HG03095 (cell line): ENCODE data around the gene RPUSD1.
"Not testable (repeated sequence)": the region's sequence is repeated elsewhere in the genome, so short reads cannot be mapped to it uniquely, and the experiment has no call there.

Experiments
- ATAC-seq: cut with Tn5 transposase; IDR thresholded peaks from one replicate; pipeline ENCODE4 v1.9.1; 2021; ENCODE audit warnings: moderate library complexity; ENCODE audit not compliant: unreplicated experiment

Gene RPUSD1

DNA sequence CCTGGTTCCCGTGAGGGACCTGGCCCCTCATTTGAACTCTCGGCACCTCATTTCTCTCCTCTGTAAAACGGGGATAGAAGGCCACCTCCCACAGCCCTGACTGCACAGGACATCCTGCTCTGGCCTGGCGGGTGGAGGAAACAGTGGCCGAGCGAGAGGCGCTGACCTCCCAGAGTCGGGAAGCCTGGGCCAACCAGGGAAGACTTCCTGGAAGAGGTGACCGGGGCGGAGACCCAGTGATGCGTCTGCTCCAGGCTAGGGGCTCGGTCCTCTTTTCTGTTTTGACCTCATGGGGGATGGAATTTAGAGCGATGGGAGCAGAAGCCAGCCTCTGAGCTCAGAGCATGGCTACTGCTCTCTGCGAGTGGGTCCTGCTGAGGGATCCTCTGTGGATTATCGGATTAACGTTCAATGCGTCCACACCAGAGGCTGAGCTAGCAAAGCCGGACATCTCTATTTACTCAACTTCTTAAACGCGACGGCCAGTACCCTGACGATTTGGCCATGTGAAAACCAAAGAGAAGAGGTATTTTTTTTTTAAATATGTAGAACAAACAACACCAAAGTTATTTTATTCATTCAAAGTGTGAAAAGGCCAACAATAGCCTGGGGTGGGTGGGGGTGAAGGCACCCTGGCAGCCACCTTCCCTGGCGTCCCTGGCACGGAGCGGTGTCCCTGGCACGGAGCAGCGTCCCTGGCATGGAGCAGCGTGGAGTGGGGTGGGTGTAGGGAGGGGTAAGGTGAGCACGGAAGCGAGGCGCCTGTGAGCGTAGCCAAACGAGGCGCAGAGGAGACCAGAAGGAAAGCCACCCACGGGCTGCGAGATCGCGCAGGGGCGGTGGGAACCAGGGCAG lies 36.8 kb downstream of the RPUSD1 start:
- ATAC-seq = no peak

DNA sequence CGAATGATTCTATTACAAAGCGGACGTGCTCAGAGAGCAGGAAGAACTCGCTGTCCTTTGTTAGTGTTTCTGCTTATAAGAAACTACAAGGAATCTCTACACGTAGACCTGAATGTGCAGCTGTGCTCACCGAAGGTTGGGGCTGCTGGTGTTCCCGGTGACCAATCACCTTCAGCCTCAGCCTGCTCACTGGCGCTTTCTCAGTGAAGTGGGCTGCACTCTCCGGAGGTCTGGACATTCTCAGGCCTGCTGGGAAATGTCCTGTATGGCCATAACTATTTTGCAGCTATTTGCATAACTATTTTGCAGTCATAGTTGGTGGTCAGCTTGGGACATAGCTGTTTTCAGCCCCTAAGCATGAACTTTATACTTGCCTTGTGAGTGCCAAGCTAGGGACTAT lies 37.7 kb downstream of the RPUSD1 start:
- no peak for ATAC-seq

DNA sequence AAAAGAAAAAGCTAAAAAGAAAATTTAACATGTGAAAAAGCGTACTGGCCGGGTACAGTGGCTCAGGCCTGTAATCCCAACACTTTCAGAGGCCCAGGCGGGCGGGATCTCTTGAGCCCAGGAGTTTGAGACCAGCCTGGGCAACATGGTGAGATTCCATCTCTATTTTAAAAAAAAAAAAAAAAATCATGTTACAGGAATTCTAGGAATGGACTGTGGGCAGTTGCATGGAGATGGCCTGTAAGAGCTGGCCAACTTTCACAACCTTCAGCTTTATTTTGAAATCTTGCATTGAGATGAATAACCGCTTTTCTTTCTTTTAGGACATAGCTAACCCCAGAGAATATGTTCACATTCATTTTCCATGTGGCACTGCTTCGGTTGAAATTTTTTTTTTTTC lies 39.2 kb downstream of the RPUSD1 start:
- no peak for ATAC-seq

DNA sequence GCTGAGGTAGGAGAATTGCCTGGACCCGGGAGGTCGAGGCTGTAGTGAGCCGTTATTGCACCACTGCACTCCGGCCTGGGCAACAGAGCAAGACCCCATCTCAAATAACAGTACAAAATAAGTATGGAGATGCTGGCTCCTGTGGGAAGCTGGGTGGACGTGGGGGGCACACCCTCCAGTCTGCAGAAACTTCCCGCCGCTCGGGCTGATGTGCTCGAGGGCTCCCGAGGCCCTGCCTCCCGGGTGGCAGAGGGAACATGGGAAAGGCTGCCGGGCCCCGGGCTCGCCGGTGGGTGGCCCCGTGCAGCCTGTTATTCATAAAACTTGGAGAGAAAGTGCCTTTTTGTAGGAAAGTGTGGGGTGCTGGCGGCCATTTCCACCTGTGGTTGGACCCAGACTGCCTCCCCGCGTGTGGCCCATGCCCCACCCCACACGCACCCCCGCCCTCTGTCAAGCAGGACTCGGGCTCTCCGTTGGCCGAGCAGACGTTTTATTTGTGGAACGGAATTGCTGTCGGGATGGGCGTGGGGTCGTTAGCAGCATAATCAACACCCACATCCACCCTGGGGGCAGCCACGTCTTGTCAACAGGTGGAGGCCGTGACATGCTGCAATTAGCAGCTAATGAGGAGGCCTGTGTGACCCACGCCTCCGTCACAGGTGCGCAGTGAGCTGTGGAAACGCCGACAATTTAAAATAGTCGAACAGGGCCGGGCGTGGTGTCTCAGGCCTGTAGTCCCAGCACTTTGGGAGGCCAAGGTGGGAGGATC lies 40.0 kb downstream of the RPUSD1 start:
- no peak for ATAC-seq

DNA sequence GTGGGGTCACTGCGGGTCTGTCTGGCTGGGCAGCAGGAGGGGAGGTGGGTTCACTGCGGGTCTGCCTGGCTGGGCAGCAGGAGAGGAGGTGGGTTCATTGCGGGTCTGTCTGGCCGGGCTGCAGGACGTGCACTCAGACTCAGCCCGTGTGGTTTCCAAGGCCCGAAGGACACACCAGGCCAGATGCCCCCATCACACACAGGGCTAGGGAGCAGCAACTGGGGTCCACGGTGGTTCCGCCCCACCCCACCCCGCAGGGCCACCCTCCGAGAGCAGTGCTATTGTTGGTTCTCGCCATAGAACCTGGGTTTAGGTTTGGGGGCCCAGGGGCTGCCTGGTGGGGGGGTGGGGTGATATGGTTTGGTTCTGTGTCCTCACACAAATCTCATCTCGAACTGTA lies 41.5 kb downstream of the RPUSD1 start:
- ATAC-seq = no peak

DNA sequence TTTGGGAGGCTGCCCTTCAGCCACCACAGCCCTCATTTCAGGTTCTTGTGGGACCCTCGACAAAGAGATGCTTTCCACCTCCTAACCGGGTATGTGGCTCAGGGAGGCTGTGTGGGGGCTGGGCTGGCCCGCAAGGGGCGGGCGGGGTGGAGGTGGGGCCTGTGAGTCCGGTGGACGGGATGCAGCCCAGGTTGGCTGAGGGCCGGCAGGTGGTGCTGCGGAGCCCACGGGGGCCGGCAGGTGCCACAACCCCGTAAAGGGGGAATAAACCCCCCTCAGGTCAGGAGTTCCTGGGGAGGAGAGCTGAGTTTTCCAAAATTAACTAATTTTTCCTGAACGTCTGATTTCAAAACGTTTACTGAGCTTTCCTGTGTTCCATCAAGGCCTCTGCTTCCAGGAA lies 42.4 kb downstream of the RPUSD1 start:
- ATAC-seq = no peak

DNA sequence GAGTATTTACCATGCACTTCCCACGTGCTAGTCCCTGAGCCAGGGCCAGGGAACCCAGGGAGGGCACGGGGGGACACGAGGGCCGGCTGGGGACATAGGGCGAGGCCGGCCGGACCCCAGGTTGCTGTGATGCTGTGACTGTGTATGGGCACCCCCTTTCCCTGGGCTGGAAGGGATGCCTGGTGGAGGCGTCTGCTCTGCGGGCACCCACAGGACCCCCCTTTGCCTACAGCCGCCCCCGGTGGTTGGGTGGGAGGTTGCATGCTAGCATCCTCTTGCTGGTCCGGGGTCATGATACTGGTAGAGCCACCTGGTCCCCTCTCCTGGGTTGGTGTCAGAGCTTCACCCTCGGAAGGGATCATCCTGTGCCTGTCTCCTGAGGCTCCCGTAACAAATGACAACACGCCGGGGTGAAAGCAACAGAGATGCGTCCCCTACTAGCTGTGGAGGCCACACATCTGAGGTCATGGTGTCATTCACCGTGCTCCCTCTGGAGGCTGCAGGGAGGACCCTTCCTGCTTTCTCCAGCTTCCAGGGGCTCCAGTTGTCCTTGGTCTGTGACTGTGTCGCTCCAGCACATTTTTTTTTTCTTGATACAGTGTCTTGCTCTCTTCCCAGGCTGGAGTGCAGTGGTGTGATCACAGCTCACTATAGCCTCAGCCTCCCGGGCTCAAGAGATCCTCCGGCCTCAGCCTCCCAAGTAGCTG lies 44.2 kb downstream of the RPUSD1 start:
- no peak for ATAC-seq

DNA sequence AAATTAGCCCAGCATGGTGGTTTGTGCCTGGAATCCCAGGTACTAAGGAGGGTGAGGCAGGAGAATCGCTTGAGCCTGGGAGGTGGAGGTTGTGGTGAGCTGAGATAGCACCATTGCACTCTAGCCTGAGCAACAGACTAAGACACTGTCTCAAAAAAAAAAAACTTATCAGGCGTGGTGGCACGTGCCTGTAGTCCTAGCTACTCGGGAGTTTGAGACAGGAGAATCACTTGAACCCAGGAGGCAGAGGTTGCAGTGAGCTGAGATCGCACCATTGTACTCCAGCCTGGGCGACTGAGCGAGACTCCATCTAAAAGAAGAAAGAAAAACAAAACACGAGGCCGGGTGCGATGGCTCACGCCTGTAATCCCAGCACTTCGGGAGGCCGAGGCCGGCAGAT lies 45.3 kb downstream of the RPUSD1 start:
- not testable (repeated sequence) for ATAC-seq

DNA sequence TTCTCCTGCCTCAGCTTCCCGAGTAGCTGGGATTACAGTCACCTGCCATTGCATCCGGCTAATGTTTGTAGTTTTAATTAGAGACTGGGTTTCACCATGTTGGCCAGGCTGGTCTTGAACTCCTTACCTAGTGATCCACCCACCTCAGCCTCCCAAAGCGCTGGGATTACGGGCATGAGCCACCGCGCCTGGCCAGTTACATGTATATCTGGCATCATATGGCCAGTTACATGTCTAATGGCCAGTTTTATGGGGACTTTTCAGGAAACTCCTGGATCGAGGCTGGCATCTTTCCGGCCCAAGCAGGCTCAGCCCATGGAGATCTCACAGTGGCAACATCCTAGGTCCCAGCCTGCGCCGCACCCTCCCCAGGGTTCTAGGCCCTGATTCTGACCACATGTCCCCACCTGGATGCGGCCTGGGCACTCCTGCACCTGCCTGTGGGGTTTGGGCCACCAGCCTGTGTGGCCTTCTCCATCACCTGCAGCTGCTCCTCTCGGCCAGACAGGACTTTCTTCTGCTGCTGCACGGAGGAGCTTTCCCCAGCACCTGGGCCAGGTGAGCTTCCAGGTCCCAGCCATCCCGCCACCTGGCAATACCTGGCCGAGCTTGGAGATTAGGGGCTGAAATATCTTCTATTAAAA lies 46.1 kb downstream of the RPUSD1 start:
- no peak for ATAC-seq

DNA sequence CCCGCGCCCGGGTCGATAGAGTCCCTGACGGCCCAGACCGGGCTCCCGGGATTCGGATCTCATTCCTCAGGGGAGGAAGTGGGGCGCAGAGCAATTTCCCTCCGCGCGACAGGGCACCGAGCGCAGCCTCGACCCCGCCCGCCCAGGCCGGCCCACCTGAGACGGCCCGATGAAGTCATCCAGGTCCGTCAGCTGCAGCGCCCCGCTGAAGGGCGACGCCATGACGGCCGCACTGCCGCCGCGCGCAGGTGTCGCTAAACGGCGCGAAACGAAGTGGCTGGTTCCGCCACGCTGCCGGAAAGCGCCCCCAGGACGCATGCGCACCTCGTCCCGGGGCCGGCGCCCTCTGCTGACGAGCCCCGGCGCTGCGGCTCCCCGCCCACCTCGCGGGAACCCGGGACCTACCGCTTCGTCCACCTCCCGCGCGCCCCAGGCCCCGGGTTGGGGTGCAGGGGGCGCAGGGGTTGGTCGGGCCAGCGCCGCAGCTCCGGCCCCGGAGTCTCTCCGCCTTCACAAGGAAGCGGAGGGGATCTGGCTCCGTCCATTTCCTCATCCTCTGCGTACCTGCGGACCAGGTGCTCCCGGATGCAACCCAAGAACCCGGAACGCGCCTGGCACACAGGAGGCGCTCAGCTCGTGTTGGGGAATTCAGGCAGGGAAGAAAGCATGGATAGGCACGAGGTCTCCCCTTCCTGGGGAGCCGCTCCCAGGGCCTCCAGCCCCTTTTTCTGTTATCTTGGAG lies 47.2 kb downstream of the RPUSD1 start, which contains the start of gene CIAO3:
TSS of gene CIAO3 (minus strand) at position 234 of the 742 bp plus-strand sequence. CDS start at position 222, 12 bp downstream.
- peak; percentile 49 for ATAC-seq

DNA sequence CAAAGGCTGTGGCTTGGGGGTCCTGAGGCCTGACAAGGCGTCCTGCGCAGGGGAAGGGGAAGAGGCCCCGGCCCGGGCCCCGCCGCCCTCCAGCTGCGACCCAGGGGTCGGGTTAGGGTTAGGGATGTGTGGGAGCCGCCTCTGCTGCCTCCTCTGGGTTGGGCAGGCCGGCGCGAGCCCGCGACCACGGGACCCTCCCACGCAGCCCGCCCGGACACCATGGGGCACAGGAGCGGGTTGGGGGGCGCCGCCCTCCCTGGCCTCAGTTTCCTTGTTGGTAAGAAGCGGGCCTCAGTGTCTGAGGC lies 47.8 kb downstream of the RPUSD1 start:
- no peak for ATAC-seq

DNA sequence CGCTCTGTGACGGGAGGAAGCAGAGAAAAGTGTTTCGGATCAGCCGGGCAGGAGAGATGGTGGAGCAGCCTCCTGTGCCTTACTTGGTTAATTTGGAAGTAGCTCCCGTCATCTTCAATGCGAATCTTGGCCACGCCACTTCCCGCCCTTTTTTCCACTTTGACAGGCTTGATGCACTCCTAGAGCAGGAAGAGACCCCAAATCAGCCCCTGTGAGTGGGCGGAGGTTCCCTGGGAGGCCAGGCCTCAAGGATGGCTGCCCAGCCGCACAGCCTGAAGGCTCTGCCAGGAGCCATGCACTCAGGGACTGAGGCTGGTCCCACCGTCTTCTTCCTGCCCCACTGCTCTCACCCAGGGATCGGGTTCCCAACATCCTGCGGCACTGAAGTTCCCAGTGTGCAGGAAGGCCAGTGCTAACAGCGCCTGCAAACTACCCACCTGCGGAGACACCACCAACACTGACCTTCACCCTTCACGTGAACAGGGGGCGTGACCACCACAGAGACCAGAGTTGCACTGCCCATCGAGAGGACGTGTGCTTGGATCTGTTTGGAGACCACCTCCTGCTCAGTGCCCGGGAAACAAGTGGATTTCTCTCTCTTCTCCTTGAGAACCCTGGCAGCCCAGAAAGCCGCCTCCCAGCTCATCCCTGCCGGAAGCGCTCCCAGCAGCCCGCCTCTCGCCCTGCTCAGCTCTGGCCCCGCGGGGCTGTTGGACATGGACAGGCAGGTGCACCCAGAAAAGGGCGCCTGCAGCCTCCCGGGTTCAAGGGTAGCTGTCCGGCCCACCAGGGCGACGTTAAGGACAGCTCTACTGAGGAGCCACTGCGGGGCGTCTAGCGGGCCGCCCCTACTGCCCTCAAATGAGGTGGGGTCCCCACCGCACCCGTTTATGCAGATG lies 48.4 kb downstream of the RPUSD1 start:
- ATAC-seq = no peak

DNA sequence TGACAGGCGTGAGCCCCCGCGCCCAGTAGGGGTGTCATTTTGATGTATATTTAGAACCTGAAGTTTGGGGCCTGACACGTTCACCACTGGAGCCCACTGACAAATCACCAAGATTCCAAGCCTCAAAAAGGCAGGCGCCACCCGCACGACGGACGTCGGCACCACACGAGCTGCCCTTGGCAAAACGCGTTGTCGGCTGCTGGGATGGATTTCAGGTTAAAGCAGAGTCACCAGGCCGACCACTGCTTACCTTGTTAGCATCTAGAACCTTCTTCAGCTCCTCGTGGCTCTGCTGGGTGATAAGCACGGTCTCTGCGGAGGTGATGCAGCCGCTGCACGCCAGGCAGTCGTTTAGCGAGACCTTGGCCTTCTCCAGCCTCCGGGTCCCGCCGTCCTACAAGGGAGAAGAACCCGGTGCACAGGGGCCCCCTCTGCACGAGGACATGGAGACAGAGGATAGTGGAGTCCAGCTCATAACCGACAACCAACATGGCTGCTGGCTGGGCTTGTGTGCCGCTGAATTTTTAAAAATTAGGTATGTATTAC lies 51.2 kb downstream of the RPUSD1 start:
- no peak for ATAC-seq

DNA sequence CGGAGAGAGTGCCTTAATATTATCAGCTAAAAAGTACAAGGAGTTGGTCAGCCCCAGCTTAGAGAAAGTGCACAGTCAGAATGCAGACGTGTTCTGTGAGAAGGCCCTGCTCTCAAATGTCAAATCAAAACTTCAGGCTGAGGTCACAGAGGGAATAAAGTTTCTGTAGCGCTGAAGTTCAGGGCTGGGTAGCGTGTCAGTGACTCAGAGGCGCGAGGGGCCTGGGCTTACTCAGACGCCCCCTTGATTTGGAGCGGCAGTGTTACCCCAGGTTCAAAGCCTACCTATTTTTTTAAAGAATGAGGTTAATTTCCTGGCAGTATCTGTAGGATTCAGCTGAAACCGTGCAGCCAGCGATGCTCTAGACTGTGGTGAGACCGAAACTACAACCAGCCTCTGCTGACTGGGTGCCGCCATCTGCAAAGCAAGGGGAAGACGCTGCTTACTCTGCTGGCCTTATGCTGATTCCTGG lies 52.2 kb downstream of the RPUSD1 start:
- ATAC-seq = no peak

DNA sequence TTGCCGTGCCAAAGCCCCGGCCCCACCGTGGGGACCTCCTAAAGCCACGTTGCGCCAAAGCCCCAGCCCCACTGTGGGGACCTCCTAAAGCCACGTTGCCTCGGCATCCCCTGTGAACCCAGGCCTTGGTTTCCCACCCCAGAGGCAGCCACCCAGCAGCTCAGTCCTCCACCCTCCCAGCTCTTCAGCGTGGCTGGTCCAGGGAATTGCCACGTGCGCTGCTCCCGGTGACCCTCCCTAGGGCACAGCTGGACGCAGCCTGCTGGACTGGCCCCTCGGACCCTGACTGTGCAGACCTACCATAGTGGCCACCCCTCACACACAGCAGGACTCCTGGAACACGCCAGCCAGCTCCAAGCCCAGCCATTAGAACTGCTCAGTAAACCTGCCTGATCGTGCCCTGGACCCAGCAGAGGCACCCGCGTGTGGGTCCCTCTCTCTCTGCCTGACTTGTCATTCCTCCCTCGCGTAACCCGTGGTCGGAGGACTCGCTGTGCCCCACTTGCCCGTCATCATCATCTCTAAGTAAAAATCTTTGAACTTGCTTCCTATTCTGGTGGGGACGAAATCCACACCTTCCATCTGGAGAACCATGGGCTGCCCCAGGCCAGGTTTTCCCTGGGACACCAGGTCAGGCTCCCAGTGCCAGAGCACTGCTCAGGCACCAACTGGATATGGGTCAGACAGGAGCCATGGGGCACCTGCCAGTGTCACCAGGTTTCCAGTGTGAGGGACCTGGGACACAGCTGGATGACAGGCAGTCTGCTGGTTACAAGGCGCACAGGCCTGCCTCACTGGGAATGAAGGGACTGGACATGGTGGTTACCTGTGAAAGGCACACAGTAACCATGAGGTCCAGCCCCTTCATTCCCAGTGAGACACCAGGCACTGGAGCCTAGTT lies 53.0 kb downstream of the RPUSD1 start:
- no peak for ATAC-seq
